Panc1 (cell line): Measurements from ENCODE around the gene ZNF329. TPM values are rescaled to one million over a fixed set of nuclear protein-coding genes. Genes with fewer than 3 reads are reported as not detected.

ENCODE experiments used
- ATAC-seq: fragments of 200-7000 bp; cut with Tn5 transposase; 2 replicates; pipeline ENCODE4 v1.9.1; 2020; ENCODE audit warnings: mild to moderate bottlenecking, moderate library complexity
- BruUV-seq: library from RNA; stranded (reverse); fragments of 400-500 nt; replicated peaks from 2 replicates; lab custom pipeline; 2021; lab: Mats Ljungman, UMichigan
- CTCF ChIA-PET: fragments of 300-600 bp; sonication (Branson Sonifier 250); formaldehyde crosslinking; loops from one replicate; lab custom pipeline; 2022; ENCODE audit warnings: antibody characterized with exemption; lab: Charles Lee
- POLR2A ChIA-PET: fragments of 300-600 bp; sonication (Branson Sonifier 250); formaldehyde crosslinking; loops from one replicate; lab custom pipeline; 2022; ENCODE audit warnings: antibody characterized with exemption; lab: Charles Lee
- DNase-seq: peaks from one replicate; pipeline ENCODE4 v3.0.0-alpha.2; 2010; ENCODE audit warnings: low read depth, low spot score
- H3K27ac ChIP-seq: 2 replicates; pipeline ENCODE4 v1.5.1; 2011; ENCODE audit warnings: mild to moderate bottlenecking, low read length, inconsistent platforms
- H3K27me3 ChIP-seq: fragments of 200-500 bp; sonication (Bioruptor generic); 2 replicates; pipeline ENCODE4 v1.6.0; 2014; ENCODE audit warnings: low read length, inconsistent platforms; ENCODE audit not compliant: control insufficient read depth, insufficient read depth
- H3K36me3 ChIP-seq: fragments of 200-500 bp; sonication (Bioruptor generic); 2 replicates; pipeline ENCODE4 v1.5.1; 2014; ENCODE audit warnings: inconsistent platforms, mild to moderate bottlenecking, low read length, moderate library complexity; ENCODE audit not compliant: control insufficient read depth, insufficient read depth
- H3K4me1 ChIP-seq: 2 replicates; pipeline ENCODE4 v1.5.1; 2011; ENCODE audit warnings: inconsistent platforms, mild to moderate bottlenecking, low read length, moderate library complexity; ENCODE audit not compliant: control insufficient read depth, insufficient read depth
- H3K4me3 ChIP-seq, 2 experiments: 2 replicates each; pipeline ENCODE4 v1.5.1; 2011 to 2012; ENCODE audit warnings: low read depth in 2 of 2, low read length in 2 of 2, mild to moderate bottlenecking in 2 of 2, inconsistent platforms in 1 of 2, moderate library complexity in 1 of 2
- H3K9me3 ChIP-seq: fragments of 200-500 bp; sonication (Bioruptor generic); 2 replicates; pipeline ENCODE4 v1.5.1; 2014; ENCODE audit warnings: low read depth, mild to moderate bottlenecking, inconsistent platforms, low read length, moderate library complexity; ENCODE audit not compliant: control insufficient read depth, insufficient read depth
- POLR2AphosphoS5 ChIP-seq: IDR thresholded peaks from 2 replicates; pipeline ENCODE4 v1.6.1; 2012; ENCODE audit warnings: mild to moderate bottlenecking, low read depth, low read length, moderate library complexity
- SIN3A ChIP-seq: IDR thresholded peaks from 2 replicates; pipeline ENCODE4 v1.6.1; 2012; ENCODE audit warnings: low read depth, mild to moderate bottlenecking, low read length, moderate library complexity, borderline replicate concordance; ENCODE audit not compliant: insufficient read depth
- TCF7L2 ChIP-seq: IDR thresholded peaks from 2 replicates; pipeline ENCODE4 v1.6.1; 2011; ENCODE audit warnings: mild to moderate bottlenecking, low read depth, low read length, inconsistent platforms
- in situ Hi-C: cut with HindIII; loops from 2 replicates; pipeline ENCODE4 v1.10.0; 2016; ENCODE audit warnings: low sequenced_read_pairs, low pct_unique_long_range_greater_than_20kb
- intact Hi-C: fragments of 100-400 bp; cut with micrococcal nuclease; formaldehyde crosslinking; loops from one replicate; pipeline ENCODE4 v1.10.0; 2022; ENCODE audit not compliant: unreplicated experiment
- total RNA-seq: library from RNA; stranded (reverse); gene quantifications from one replicate; pipeline ENCODE4 v1.2.1, GENCODE V29; 2021; ENCODE audit not compliant: unreplicated experiment
- TF ChIP-seq, protein P1 (sequence below): fragments of 450-650 bp; IDR thresholded peaks from 2 replicates; pipeline ENCODE4 v1.5.1; 2017; ENCODE audit warnings: mild to moderate bottlenecking
- TF ChIP-seq, protein P2 (sequence below), 2 experiments: IDR thresholded peaks; 2 replicates each; pipeline ENCODE4 v1.6.1; 2011 to 2012; ENCODE audit warnings: low read depth in 2 of 2, control low read depth in 1 of 2, low read length in 1 of 2, mild to moderate bottlenecking in 1 of 2, moderate library complexity in 1 of 2; ENCODE audit not compliant: insufficient read depth in 1 of 2

ZNF329 gene
- total RNA-seq, 1 experiment from 2014 or later = 12.2 TPM

DNA sequence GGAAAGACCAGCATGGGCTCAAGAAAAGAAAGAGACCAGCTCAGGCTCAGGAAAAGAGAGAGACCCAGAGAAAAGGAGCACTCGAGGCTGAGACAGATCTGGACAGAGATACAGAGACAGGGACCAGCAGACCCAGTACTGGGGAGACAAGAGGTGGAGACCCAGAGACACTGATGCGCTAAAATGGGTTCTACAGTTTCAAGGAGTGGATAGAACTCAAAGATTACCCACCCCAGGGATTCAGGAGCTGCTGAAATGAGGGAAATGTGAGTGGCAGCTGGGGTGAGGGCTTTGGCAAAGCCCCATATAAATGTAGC lies 51.9 kb downstream of the ZNF329 start:
- ATAC-seq = no peak
- POLR2A ChIA-PET = no interaction called here
- TF ChIP-seq, protein P1, sequence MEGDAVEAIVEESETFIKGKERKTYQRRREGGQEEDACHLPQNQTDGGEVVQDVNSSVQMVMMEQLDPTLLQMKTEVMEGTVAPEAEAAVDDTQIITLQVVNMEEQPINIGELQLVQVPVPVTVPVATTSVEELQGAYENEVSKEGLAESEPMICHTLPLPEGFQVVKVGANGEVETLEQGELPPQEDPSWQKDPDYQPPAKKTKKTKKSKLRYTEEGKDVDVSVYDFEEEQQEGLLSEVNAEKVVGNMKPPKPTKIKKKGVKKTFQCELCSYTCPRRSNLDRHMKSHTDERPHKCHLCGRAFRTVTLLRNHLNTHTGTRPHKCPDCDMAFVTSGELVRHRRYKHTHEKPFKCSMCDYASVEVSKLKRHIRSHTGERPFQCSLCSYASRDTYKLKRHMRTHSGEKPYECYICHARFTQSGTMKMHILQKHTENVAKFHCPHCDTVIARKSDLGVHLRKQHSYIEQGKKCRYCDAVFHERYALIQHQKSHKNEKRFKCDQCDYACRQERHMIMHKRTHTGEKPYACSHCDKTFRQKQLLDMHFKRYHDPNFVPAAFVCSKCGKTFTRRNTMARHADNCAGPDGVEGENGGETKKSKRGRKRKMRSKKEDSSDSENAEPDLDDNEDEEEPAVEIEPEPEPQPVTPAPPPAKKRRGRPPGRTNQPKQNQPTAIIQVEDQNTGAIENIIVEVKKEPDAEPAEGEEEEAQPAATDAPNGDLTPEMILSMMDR = no peak
- TF ChIP-seq TCF7L2 (no peak), POLR2AphosphoS5 (no peak), SIN3A (no peak)
- TF ChIP-seq, protein P2, sequence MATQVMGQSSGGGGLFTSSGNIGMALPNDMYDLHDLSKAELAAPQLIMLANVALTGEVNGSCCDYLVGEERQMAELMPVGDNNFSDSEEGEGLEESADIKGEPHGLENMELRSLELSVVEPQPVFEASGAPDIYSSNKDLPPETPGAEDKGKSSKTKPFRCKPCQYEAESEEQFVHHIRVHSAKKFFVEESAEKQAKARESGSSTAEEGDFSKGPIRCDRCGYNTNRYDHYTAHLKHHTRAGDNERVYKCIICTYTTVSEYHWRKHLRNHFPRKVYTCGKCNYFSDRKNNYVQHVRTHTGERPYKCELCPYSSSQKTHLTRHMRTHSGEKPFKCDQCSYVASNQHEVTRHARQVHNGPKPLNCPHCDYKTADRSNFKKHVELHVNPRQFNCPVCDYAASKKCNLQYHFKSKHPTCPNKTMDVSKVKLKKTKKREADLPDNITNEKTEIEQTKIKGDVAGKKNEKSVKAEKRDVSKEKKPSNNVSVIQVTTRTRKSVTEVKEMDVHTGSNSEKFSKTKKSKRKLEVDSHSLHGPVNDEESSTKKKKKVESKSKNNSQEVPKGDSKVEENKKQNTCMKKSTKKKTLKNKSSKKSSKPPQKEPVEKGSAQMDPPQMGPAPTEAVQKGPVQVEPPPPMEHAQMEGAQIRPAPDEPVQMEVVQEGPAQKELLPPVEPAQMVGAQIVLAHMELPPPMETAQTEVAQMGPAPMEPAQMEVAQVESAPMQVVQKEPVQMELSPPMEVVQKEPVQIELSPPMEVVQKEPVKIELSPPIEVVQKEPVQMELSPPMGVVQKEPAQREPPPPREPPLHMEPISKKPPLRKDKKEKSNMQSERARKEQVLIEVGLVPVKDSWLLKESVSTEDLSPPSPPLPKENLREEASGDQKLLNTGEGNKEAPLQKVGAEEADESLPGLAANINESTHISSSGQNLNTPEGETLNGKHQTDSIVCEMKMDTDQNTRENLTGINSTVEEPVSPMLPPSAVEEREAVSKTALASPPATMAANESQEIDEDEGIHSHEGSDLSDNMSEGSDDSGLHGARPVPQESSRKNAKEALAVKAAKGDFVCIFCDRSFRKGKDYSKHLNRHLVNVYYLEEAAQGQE (IDR thresholded peaks at IDR 0.05; ENCODE audit: insufficient read depth in 1 of 2, low read depth in 2 of 2, low read length in 1 of 2) = no peak
- CTCF ChIA-PET = no interaction called here
- Histone ChIP-seq H3K27me3 (no peaks in the 10 kb centered on the region), H3K4me3 (peak overlapping the region in 1 of 2 experiments; percentile 11; a peak in 1 of 4 replicates), H3K27ac (no peak overlapping the region), H3K36me3 (no peaks in the 10 kb centered on the region), H3K9me3 (peaks cover 6% of the 10 kb centered on the region; the same call in 1 of the 2 replicates), H3K4me1 (no peaks in the 10 kb centered on the region)
- intact Hi-C loops = no loop called here
- in situ Hi-C loops = no loop called here
- no peak for DNase-seq
- no TSS peak for BruUV-seq

DNA sequence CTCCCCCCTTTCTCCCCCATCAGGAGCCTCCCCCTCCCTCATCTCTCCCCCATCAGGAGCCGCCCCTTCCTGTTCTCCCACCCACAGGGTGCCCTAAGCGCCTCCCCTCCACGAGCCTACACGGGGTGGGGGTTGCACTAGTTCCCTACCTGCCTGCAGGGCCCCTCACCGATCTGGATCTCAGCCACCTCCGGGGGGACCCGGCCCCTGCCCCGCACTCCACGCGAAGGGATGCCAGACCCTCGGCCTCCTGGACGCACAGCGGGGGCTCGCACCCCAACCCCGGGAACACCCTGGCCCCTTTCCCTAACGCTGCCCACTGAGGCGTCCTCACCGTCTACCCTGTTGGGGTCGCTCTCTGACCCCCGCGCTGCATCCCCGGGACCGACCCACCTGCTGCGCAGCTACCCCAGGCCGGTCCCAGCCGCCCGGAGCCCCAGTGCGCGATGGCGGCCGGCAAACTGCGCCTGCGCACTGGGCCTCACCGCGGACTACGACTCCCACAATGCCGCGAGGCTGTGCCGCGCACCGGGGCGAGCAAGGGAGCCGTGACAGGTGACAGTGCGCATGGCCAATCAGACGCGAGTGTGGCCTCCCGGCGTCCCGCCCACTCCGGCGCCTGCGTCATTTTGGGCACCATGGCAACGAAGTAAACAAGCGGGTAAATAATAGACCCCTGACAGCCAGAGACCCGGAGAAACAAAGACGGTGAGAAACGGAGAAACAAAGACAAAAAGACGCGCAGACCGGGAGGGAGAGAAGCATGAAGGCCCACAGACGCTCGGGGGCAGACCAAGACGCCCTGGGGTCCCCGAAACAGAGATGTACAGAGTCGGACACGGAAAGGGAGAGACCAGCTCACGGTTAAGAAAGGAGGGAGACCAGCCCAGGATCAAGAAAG lies 52.6 kb downstream of the ZNF329 start, which contains the start of gene ZSCAN18:
Gene ZSCAN18 (minus strand): TSS at position 451 of the 901 bp plus-strand sequence. CDS start 7,964 bp downstream, outside the sequence.
- no peaks in the 10 kb centered on the region for H3K36me3 ChIP-seq
- in situ Hi-C loops = no loop called here
- H3K4me3 ChIP-seq = peak within 1 kb of the TSS in 1 of 2 experiments; percentile 30; a peak in 1 of 4 replicates
- no TSS peak for BruUV-seq
- intact Hi-C loops = no loop called here
- POLR2A ChIA-PET = no interaction called here
- TF ChIP-seq POLR2AphosphoS5 (no peak), SIN3A (no peak), TCF7L2 (no peak)
- TF ChIP-seq, protein P2 (IDR thresholded peaks at IDR 0.05; ENCODE audit: insufficient read depth in 1 of 2, low read depth in 2 of 2, low read length in 1 of 2) = no peak
- TF ChIP-seq, protein P1 = no peak
- H3K27me3 ChIP-seq = no peaks in the 10 kb centered on the region
- no peak for DNase-seq
- H3K27ac ChIP-seq = no peak within 1 kb of the TSS
- no peaks in the 10 kb centered on the region; the same call in 1 of the 2 replicates for H3K9me3 ChIP-seq
- CTCF ChIA-PET = no interaction called here
- no peaks in the 10 kb centered on the region for H3K4me1 ChIP-seq
- ATAC-seq = no peak
